Fibroblast of pulmonary artery (primary cell): ENCODE results near the gene ZNF511.

ENCODE experiments used
- DNase-seq: peaks from one replicate; pipeline ENCODE4 v3.0.0-alpha.2; 2010; ENCODE audit warnings: low read depth
- H3K4me3 ChIP-seq: replicated peaks from 2 replicates; pipeline ENCODE4 v1.5.1; 2011; ENCODE audit warnings: low read depth, mild to moderate bottlenecking, control low read depth, low read length, moderate library complexity
- TF ChIP-seq, protein P1 (sequence below): IDR thresholded peaks from 2 replicates; pipeline ENCODE4 v1.5.1; 2011; ENCODE audit warnings: mild to moderate bottlenecking, control low read depth, low read length, inconsistent platforms; ENCODE audit errors: missing control alignments

Gene ZNF511

GRCh38 chr10:133310399-133310755 lies 1.7 kb downstream of the ZNF511 start:
- TF ChIP-seq, protein P1, sequence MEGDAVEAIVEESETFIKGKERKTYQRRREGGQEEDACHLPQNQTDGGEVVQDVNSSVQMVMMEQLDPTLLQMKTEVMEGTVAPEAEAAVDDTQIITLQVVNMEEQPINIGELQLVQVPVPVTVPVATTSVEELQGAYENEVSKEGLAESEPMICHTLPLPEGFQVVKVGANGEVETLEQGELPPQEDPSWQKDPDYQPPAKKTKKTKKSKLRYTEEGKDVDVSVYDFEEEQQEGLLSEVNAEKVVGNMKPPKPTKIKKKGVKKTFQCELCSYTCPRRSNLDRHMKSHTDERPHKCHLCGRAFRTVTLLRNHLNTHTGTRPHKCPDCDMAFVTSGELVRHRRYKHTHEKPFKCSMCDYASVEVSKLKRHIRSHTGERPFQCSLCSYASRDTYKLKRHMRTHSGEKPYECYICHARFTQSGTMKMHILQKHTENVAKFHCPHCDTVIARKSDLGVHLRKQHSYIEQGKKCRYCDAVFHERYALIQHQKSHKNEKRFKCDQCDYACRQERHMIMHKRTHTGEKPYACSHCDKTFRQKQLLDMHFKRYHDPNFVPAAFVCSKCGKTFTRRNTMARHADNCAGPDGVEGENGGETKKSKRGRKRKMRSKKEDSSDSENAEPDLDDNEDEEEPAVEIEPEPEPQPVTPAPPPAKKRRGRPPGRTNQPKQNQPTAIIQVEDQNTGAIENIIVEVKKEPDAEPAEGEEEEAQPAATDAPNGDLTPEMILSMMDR: no peak
- no peak for DNase-seq
- H3K4me3 ChIP-seq: no peak overlapping the region

DNA sequence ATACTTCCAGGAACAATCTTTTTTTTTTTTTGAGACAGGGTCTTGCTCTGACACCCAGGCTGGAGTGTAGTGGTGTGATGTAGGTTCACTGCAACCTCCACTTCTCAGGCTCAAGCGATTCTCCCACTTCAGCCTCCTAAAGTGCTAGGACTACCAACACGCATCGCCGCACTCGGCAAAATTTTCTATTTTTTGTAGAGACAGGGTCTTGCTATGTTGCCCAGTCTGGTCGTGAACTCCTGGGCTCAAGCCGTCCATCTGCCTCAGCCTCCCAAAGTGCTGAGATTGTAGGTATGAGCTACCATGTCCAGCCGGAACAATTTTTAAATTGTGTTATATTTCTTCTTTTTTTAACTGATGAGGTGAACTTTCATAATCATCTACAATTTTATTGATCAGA lies 2.1 kb downstream of the ZNF511 start:
- no peak for DNase-seq
- TF ChIP-seq, protein P1: no peak
- no peak overlapping the region for H3K4me3 ChIP-seq

DNA sequence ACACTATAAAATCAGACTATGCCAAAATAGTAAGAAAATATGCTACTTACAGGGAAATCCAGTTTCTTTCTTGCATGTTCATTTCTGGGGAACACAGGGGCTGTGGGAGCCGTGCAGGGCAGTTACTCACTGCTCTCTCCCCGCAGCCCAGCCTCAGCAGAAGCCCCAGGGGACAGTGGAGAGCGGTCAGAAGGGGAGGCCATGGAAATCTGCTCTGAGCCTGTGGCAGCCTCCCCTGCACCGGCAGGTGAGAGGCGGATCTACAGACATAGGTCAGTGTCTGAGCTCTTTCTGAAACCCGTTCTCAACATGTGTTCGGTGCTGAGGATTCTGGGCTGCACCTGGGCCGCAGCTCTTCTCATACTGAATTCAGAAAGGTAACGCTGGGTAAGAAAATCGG lies 2.9 kb downstream of the ZNF511 start:
- no peak overlapping the region for H3K4me3 ChIP-seq
- no peak for DNase-seq
- TF ChIP-seq, protein P1: no peak

- DNase-seq: no peak
- TF ChIP-seq, protein P1: no peak
- no peak overlapping the region for H3K4me3 ChIP-seq
Observed at GRCh38 chr10:133312016-133312768, 3.5 kb downstream of the ZNF511 start.

- DNase-seq: no peak
- TF ChIP-seq, protein P1: no peak
- no peak overlapping the region for H3K4me3 ChIP-seq
Observed at GRCh38 chr10:133312769-133313145, 4.0 kb downstream of the ZNF511 start.

DNA sequence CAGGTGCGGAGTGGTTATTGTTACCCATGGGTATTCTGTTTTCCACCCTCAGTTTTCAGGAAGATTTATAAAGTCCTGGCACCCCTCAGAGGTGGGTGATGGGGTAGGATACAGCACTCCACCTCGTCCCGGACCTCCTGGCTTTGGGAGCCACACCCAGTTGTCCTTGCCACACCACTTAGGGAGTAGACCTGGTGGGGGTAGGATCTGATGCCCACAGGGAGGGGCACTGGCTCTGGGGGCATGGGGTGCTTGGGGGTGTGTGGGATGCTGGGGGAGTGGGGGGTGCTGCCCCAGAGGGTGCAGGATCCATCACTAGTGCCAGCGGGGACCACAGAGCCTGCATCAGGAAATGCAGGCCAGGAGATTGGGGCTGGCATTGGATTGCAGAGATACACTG lies 4.5 kb downstream of the ZNF511 start:
- TF ChIP-seq, protein P1: no peak
- DNase-seq: no peak
- H3K4me3 ChIP-seq: no peak overlapping the region

- H3K4me3 ChIP-seq: no peak overlapping the region
- no peak for DNase-seq
- TF ChIP-seq, protein P1: no peak
Observed at GRCh38 chr10:133314911-133315310, 6.2 kb downstream of the ZNF511 start.
